ENCODE measurements around the gene ORMDL3. TPM values are rescaled to one million over a fixed set of nuclear protein-coding genes. Genes with fewer than 3 reads are reported as not detected.

The ORMDL3 gene
- total RNA-seq, 1 donor from 2014 or later = 38.5 TPM

DNA sequence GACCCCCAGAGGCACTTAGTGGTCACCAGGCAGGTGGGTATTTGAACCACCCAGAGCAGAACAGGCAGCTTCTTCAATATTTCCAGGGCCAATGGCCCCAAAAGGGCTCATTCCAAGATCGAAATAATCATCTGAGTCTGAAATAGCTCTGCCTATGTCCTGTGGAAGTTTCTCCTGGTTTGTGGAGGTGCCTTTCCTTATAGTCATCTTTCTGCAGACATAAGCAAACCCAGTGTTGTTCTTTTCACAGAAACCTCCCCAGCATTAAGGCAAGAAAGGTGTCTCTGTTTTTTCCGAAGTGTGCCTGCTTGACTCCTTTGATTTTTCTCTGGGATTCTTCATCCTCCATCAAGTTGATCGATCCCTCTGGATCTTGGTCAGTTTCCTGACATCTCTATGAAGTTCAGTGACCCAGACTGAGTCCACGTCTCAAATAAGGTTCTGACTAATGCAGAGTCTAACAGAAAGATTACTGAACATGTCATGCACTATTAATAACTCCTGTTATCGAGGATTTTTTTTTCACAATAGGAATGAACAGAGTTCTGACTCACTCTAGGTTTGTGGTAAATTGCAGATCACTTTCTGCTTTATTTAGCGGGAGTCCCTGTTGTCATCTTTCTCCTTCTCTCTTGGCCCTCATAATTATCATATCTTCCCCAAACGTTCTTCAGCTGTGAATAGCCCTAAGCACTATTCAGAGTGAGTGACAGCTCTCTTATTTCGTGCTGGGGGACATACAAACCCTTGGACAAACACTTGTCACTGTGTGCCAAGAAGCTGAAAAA, 1.7 kb upstream of the ORMDL3 start:
- Mint-ChIP-seq H3K4me1 (peaks cover 40% of the 10 kb centered on the region), H3K9me3 (no peaks in the 10 kb centered on the region), H3K27me3 (no peaks in the 10 kb centered on the region), H3K27ac (no peak overlapping the region), H3K36me3 (ENCODE audit: low read depth) (peaks cover 7% of the 10 kb centered on the region), H3K4me3 (no peak overlapping the region)
- ChIA-PET CTCF (no interaction called here), POLR2A (no interaction called here)
- TF ChIP-seq, protein P1, sequence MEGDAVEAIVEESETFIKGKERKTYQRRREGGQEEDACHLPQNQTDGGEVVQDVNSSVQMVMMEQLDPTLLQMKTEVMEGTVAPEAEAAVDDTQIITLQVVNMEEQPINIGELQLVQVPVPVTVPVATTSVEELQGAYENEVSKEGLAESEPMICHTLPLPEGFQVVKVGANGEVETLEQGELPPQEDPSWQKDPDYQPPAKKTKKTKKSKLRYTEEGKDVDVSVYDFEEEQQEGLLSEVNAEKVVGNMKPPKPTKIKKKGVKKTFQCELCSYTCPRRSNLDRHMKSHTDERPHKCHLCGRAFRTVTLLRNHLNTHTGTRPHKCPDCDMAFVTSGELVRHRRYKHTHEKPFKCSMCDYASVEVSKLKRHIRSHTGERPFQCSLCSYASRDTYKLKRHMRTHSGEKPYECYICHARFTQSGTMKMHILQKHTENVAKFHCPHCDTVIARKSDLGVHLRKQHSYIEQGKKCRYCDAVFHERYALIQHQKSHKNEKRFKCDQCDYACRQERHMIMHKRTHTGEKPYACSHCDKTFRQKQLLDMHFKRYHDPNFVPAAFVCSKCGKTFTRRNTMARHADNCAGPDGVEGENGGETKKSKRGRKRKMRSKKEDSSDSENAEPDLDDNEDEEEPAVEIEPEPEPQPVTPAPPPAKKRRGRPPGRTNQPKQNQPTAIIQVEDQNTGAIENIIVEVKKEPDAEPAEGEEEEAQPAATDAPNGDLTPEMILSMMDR (IDR thresholded peaks at IDR 0.05) = no peak
- ATAC-seq (ENCODE audit: low read depth) (no peak), DNase-seq (no peak)
- intact Hi-C loops (cut with micrococcal nuclease) = loop anchor here (5.0 to 10.0 kb wide), 2 partner anchors 57 to 356 kb away; partner anchors contain the start of gene CDC6

DNA sequence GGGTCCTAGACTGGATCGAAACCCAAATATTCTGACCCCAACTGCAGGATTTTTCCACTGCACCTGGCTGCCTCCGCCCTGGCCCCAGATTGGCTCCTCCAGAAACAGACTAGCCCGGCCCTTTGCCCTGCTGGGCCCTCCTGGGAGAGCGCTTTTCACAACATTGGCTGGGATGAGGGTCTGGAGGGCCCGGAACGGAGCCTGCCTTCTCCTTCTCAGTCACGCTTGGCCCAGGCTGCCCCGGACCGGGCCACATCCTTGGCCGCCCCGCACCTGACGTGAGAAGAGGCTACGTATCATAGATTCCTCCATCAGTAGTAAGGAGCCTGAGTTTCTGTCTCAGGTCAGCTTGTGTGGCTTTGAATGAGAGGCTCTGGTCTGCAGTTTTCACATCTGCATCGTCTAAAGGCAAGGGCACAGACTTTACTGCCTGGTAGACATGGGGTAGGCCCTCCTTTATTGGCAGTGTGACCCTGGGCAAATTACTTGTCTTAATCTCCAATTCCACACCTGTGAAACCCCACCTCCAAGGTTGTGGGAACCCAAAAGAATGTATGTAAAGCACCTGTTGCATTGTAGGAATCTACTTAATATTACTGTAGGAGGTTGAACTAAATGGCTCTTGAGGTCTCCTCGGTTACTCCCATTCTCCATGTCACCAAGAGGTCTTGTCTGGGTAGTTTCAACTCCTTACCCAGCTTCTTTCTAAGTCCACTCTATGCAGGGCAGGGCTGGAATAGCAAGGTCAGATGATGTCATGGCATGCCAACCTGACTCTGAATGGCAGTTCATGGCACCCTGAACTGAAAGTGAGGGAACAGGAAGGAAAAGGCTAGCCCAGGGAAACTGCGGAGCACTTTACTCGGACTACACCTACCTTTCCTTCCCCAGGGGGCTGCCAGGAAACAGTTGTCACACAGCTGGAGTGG, 792 bp upstream of the ORMDL3 start:
- CTCF ChIA-PET = no interaction called here
- intact Hi-C loops (cut with micrococcal nuclease) = loop anchor here (1.0 to 10.0 kb wide), 4 partner anchors 25 to 357 kb away; partner anchors contain the start of genes CDC6 and PSMD3
- Mint-ChIP-seq H3K4me3 (peak overlapping the region; percentile 97), H3K27me3 (no peaks in the 10 kb centered on the region), H3K9me3 (no peaks in the 10 kb centered on the region), H3K36me3 (ENCODE audit: low read depth) (peaks cover 13% of the 10 kb centered on the region), H3K27ac (peak overlapping the region; percentile 82), H3K4me1 (peaks cover 40% of the 10 kb centered on the region)
- TF ChIP-seq, protein P1 (IDR thresholded peaks at IDR 0.05) = no peak
- ATAC-seq (ENCODE audit: low read depth) (peak; percentile 8), DNase-seq (peak; percentile 29)
- POLR2A ChIA-PET = interaction anchor here (0.5 to 1.9 kb wide), 5 partner anchors 25 to 241 kb away, joined by 3 to 7 read pairs (median 4); partner anchors contain the start of genes MSL1 and PGAP3

GRCh38 chr17:39926588-39927100, 757 bp downstream of the ORMDL3 start:
- Mint-ChIP-seq H3K36me3 (ENCODE audit: low read depth) (peaks cover 27% of the 10 kb centered on the region), H3K27me3 (no peaks in the 10 kb centered on the region), H3K27ac (peak overlapping the region; percentile 59), H3K9me3 (no peaks in the 10 kb centered on the region), H3K4me1 (peaks cover 45% of the 10 kb centered on the region), H3K4me3 (peak overlapping the region; percentile 97)
- TF ChIP-seq, protein P1 (IDR thresholded peaks at IDR 0.05) = no peak
- ChIA-PET CTCF (interaction anchor here (1.0 kb wide), 1 partner anchor 54 kb away, joined by 3 read pairs; no protein-coding TSS in a partner anchor), POLR2A (interaction anchor here (1.0 to 1.9 kb wide), 4 partner anchors 27 to 239 kb away, joined by 3 to 7 read pairs (median 4); partner anchors contain the start of genes MSL1 and PGAP3)
- intact Hi-C loops (cut with micrococcal nuclease) = loop anchor here (1.0 to 10.0 kb wide), 4 partner anchors 27 to 358 kb away; partner anchors contain the start of genes CDC6 and PSMD3
- peak; percentile 43 for ATAC-seq (ENCODE audit: low read depth)
- peak; percentile 32 for DNase-seq

- DNase-seq = no peak
- Mint-ChIP-seq H3K36me3 (ENCODE audit: low read depth) (peaks cover 32% of the 10 kb centered on the region), H3K27me3 (no peaks in the 10 kb centered on the region), H3K4me1 (peaks cover 50% of the 10 kb centered on the region), H3K27ac (no peak overlapping the region), H3K4me3 (peak overlapping the region; percentile 97), H3K9me3 (no peaks in the 10 kb centered on the region)
- intact Hi-C loops (cut with micrococcal nuclease) = loop anchor here (5.0 to 10.0 kb wide), 2 partner anchors 54 to 359 kb away; partner anchors contain the start of gene CDC6
- POLR2A ChIA-PET = interaction anchor here (1.9 kb wide), 1 partner anchor 171 kb away, joined by 7 read pairs; no protein-coding TSS in a partner anchor
- ATAC-seq (ENCODE audit: low read depth) = no peak
- TF ChIP-seq, protein P1 (IDR thresholded peaks at IDR 0.05) = no peak
- CTCF ChIA-PET = interaction anchor here (1.0 kb wide), 1 partner anchor 54 kb away, joined by 3 read pairs; no protein-coding TSS in a partner anchor
These were observed 1.2 kb downstream of the ORMDL3 start for GRCh38 chr17:39926135-39926587.
